GM18519 (cell line): ENCODE measurements around the gene GCAT.

ENCODE experiments used
- ATAC-seq: cut with Tn5 transposase; IDR thresholded peaks from one replicate; pipeline ENCODE4 v1.9.1; 2021; ENCODE audit warnings: mild to moderate bottlenecking, moderate library complexity; ENCODE audit not compliant: unreplicated experiment, low FRiP score

The GCAT gene

DNA sequence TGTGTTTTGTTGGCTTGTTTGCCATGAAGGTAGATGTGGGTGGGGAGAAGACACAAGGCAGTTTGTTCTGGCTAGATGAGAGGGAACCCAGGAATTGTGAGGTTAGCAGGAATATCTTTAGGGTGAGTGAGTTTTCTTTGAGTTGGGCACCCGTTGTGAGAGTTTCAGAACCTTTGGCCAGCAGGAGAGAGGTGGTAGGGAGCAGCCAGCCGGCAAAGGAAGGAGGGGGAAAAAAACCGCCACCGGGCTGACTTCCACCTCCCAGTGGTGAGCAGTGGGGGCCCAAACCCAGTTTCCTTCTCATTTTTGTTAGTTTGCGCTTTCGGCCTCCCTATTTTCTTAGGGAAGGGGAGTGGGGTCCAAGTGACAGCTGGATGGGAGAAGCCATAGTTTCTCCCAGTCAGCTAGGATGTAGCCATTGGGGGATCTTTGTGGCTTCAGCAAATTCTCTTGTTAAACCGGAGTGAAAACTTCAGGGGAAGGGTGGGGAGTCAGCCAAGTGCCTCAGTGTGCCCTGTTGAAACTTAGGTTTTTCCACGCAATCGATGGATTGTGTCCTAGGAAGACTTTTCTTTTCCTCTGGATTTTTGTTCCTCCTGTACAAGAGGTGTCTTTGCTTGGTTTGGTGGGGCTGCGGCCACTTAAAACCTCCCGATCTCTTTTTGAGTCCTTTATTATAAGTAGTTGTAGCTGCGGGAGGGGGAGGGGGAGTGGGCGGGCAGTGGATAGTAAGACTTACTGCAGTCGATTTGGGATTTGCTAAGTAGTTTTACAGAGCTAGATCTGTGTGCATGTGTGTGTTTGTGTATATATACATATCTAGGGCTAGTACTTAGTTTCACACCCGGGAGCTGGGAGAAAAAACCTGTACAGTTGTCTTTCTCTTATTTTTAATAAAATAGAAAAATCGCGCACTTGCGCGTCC lies 1.1 kb upstream of the GCAT start:
- no peak for ATAC-seq

DNA sequence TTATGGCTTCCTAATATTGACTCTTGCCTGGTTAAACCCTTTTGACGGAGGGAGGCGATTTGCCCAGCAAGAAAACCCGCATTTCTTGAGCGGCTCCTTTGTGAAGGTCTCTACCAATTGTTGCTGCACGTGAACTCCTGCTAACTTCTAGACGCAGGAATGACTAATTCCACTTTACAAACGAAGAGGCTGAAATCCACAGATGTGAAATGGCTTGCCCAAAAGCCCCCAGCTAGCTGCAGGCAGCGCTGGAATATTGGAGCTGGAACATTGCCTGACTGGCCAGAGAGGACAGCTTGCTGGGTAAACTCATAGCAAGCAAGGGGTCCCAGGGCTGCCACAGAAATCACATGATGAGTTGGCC lies 542 bp downstream of the GCAT start:
- ATAC-seq = no peak

DNA sequence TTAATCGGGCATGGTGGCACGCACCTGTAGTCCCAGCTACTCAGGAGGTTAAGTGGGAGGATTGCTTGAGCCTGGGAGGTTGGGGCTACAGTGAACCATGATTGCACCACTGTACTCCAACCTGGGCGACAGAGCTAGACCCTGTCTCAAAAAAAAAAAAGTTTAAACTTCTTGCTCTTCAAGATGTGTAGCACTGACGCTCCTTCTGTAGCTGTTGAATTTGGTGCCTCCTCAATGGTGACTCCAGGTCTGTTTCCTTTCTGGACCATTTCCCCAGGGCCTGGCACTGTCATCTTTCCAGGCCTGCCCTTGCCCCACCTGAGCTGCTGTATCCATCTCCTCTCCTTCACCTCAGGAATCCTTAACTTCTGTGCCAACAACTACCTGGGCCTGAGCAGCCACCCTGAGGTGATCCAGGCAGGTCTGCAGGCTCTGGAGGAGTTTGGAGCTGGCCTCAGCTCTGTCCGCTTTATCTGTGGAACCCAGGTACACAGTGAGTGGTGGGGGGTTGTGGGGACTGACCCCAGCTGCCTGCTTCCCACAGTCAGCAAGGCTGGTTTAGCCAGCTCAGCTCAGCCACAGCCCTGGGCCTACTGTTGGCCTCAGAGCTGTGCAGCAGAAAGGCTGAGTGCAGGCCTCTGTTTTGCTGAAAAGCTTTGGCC lies 2.1 kb downstream of the GCAT start:
- ATAC-seq = no peak

DNA sequence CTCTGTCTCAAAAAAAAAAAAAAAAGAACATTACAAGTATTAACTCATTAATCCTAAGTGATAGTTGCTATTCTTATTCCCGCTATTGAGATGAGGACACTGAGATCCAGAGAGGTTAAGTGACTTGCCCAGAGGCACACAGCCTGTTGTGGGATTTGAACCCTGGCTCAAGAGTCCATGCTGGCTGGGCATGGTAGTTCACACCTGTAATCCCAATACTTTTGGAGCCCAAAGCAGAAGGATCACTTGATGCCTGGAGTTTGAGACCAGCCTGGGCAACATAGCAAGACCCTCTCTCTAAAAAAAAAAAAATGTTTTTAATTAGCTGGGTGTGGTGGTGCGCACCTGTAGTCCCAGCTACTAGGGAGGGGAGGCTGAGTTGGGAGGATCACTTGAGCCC lies 4.1 kb downstream of the GCAT start:
- ATAC-seq = no peak

DNA sequence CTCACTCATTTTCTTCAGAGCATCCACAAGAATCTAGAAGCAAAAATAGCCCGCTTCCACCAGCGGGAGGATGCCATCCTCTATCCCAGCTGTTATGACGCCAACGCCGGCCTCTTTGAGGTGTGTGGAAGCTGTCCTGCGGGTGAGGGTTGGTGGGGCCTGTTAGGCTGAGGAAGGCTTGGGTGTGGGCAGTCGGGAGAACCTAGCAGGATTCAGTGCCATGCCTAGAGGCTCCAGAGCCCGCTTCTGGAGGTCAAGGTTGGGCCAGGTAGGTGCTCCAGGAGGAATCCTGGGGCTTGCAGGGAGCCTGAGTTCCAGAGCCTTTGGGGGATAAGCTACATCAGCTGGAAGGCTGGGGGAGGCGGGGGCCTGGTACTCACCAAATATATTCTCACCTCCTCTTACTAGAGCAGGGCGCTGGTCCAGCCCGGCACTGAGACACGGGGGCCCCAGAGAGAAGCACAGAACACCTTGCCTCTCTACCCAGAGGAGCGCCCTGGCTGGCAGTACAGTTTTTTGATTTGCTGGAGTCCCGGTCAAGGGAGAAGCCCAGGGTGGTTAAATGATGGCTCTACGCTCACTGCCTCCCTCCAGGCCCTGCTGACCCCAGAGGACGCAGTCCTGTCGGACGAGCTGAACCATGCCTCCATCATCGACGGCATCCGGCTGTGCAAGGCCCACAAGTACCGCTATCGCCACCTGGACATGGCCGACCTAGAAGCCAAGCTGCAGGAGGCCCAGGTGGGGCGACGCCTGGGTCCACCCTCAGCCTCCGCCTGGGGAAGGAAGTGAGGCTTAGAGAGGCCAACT lies 5.3 kb downstream of the GCAT start:
- ATAC-seq = no peak

DNA sequence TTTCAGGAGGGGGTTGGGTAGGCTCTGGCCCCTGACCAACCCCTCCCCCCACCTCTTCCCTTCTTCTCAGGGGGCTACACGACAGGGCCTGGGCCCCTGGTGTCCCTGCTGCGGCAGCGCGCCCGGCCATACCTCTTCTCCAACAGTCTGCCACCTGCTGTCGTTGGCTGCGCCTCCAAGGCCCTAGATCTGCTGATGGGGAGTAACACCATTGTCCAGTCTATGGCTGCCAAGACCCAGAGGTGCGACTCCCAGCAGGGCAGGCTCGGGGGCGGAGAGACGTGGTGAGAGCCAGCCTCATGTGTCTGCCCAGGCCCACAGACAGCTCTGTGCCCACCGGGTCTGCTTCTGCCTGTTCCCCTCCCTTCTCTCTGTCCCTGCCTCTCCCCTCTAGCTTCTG lies 7.9 kb downstream of the GCAT start:
- no peak for ATAC-seq

DNA sequence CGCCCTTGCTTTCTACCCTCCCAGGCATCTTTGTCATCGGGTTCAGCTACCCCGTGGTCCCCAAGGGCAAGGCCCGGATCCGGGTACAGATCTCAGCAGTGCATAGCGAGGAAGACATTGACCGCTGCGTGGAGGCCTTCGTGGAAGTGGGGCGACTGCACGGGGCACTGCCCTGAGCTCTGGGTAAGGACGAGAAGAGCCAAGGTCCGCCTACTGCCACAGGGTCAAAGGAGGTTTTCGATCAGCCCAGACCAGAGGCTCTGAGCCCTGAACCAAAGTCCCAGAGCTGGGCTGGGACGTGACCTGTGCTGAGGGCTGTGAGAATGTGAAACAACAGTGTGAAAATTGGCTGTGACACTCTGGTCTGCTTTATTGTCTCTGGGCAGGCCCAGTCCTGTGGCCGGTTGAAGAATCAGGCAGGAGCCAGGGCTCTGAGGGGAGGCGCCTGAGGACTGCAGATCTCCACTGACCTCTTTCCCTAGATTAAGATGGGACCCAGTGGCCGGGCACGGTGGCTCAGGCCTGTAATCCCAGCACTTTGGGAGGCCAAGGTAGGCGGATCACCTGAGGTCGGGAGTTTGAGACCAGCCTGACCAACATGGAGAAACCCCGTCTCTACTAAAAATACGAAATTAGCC lies 8.9 kb downstream of the GCAT start:
- ATAC-seq = no peak

DNA sequence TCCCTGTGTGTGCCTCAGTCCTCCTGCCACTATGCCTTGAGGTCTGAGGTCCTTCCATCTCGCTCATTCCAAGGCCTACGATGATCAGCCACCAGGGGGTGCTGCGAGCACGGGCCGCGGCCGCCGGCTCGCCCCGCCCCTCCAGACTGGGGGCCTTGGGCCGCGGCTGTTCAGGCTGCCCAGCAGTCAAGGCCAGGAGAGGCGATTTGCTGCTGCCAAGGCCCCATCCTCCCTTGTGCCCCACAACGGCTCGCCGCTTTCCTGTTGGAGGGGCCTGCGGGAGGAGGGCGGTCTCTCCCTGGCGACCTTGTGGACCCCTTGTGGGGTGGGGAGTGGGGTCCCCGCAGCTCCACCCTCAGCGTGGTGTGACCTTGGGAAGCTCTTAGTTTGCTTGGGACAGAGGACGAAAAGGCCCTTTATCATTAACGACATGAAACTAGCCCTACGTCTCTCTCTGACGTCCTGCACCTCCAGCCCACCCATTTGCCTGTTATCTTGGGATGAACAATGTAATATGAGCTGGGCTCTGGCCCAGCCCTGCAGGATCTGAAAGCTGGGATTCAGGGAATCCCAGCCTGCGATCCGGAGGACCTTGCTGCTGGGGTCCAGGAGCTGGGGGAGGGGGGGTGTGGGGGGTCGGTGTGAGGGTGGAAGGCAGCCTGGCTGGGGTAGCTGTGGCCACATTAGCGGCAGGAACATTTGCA lies 10.1 kb downstream of the GCAT start:
- ATAC-seq = no peak

DNA sequence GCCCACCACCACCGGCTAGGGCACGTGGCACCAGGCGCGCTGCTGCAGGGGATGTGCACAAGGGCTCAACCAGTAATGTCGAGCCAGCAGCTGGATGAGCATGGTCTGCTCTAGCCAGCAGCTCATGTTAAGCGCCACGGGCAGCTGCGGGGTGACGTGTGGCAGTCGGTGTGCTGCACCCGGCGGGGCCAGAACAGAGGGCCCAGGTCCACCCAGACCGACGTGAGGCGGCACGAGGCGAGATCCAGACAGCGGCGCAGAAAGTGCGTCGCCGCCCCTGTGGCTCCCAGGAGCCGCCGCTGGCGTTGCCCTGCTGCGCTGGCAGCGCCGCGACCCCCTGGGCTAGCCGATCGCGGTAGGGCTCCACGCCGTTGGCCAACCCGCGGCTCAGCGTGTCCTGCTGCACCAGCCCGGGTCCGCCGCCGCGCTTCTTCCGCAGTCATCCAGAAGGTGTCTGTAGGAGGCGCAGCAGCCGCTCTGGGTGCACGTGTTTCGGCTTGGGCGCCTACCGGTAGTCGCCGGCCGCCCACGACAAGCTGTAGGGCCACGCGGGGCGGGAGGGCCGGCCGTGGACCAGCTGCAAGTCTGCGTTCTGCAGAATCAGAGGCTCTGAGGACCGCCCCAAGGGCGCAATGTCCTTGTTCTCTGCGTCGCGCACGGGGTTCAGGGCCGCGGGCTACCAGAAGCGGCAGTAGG lies 10.8 kb downstream of the GCAT start:
- no peak for ATAC-seq

DNA sequence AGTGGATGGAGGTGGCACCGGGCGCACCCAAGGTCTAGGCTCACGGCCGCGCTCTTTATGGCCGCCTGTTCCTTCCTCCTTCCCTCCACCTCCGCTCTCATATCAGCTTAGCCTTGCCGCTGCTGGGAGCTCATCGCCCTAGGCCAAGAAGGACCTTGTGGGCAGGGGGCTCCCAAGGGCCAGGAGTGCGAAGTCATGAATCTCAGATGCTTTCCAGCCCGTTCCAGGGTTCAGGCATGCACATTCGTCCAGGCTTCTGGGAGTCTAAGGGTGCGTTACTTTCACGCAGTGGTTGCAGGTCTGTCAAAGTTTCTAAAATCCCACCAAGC lies 11.3 kb downstream of the GCAT start:
- ATAC-seq = no peak

DNA sequence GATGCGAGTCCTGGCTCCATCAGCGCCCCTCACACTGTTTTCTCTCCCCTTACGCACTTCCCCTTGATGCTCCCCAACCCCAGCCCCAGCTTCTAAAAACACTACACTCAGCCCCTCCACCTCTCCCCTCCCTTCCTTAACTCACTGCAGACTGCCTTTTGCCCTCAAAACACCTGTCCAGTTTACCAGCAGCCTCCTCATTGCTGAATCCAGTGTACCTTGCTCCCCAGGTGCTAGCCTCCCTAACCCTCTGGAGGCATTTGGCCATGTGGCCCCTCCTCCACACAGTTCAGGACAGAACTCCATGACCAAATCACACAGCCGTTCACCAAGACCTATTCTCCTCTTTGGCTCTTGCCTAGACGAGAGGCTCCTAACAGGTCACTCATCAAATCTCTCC lies 12.6 kb downstream of the GCAT start:
- no peak for ATAC-seq

DNA sequence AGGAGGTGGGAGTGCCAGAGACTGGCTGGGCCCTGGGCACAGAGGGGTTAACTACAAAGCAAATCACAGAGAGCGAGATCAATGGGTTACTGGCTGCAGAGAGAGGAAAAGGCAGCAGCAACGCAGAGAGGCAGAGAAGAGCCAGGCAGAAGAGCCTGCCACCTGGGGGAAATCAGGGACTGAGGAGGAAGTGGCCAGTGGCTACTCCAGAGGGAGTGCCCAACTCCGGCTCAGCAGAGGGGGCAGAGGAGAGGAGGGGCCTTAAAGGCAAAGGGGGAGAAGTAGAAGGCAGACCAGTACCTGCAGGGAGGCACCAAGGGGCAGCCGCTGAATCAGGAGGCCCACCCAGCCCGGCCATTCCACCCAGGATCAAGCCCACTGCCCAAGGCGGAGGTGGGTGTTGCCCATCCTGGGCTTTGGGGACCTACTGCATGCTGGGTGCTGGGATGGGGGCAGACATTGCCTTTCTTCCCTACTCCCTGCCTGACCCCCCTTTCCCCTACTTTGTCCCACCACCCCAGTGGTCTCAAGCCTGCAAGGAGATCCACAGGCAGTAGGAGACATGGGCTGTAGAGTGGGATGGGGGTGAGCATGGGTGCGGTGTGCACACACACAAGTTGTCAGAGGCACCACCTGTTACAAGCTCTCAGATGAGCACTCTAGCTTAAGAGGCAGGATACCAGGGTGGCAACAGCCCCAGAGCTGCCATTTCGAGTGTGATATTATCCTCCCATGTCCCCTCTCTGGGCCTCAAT lies 14.5 kb downstream of the GCAT start:
- no peak for ATAC-seq

DNA sequence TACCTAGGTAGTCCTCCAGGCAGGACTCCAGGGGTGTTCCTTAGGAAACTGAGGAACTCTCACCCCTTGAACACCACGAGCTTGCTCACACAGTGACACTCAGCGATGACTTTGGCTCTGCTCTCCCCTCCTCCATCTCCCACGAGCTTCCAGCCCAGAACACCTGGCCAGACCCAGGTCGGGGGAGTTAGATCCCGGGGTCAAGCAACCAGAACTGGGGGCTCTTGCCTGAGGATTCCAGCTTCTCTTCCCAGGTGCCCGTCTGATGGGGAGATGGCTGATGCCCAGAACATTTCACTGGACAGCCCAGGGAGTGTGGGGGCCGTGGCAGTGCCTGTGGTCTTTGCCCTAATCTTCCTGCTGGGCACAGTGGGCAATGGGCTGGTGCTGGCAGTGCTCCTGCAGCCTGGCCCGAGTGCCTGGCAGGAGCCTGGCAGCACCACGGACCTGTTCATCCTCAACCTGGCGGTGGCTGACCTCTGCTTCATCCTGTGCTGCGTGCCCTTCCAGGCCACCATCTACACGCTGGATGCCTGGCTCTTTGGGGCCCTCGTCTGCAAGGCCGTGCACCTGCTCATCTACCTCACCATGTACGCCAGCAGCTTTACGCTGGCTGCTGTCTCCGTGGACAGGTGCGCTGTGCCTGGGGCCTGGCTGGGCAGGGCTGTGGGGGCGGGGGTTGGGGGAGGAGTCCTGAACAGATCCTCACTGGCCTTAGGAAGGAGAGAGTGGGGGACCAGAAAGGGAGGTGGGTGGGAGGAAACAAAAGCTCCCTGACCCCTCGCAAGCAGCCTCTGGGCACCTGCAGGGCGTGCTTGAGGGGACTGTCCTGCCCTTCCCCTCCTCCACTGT lies 15.6 kb downstream of the GCAT start, which contains the start of gene GALR3:
Gene GALR3, plus strand, starts transcription at position 249 of the 852 bp plus-strand sequence. Its CDS starts 25 bp downstream, at position 274.
- ATAC-seq = no peak

DNA sequence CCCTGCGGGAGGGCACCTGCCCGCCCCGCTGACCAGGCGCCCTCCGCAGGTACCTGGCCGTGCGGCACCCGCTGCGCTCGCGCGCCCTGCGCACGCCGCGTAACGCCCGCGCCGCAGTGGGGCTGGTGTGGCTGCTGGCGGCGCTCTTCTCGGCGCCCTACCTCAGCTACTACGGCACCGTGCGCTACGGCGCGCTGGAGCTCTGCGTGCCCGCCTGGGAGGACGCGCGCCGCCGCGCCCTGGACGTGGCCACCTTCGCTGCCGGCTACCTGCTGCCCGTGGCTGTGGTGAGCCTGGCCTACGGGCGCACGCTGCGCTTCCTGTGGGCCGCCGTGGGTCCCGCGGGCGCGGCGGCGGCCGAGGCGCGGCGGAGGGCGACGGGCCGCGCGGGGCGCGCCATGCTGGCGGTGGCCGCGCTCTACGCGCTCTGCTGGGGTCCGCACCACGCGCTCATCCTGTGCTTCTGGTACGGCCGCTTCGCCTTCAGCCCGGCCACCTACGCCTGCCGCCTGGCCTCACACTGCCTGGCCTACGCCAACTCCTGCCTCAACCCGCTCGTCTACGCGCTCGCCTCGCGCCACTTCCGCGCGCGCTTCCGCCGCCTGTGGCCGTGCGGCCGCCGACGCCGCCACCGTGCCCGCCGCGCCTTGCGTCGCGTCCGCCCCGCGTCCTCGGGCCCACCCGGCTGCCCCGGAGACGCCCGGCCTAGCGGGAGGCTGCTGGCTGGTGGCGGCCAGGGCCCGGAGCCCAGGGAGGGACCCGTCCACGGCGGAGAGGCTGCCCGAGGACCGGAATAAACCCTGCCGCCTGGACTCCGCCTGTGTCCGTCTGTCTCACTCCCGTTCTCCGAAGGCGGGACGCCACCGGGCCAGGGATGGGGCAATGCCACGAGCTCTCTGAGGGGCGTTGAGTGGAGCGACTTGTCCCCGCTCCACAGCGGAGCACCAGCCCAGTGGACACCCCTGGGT lies 17.2 kb downstream of the GCAT start:
- no peak for ATAC-seq

DNA sequence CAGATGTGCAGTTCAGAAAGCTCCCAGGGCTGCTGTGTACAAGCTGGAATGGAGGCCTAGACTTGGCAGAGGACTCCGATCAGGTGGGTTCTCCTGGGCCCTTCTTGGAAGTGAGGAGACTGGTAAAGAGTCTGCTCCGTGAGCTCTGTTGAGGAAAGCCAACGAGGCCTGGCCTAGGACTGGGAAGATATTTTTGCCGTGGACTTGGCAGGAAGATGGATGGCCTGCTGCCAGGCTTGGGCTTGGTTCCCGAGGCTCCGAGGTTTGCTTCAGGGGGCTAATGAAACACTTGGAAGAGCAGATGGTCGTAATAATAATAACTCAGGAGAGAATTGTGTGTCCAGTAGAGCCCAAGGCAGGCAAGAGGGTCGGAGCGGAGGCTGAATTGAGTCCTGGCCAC lies 19.3 kb downstream of the GCAT start:
- no peak for ATAC-seq

DNA sequence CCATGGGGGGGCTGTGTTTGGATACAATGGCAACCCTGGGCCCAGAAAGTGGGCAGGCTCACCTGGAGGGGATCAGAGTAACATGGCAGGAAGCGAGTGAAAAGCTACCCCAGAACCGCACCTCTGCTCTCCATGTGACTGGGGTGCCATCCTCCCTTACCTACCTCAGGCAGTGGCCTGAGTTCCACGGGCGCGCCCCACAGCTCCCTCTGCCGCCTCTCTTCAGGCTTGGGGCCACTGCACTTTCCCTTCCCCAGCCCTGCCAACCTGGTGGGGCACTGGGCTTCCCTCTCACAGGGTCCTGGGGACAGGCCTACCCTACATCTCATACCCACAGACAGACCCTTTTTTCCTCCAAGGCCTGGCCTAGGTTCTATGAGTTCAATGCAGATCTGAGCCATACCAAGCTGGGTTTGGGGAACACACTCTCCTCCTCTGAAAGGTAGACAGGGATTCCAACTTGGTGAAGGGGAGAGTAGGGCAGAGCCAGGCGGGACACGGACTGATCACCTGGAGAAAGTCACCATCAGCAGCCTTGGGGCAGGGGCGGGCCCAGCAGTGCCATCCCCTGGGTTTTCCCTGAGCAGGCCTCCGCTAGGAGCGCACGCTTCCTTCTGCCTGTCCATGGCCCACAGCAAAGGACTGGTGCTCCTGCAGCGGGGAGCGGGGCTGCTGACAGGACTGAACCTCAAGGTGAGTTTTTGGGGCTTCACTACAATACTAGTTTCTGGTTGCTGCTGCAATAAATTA lies 22.5 kb downstream of the GCAT start:
- ATAC-seq = no peak
